Prostate gland (tissue), 2 donors: Measurements from ENCODE around the gene LMF2. TPM values are rescaled to one million over a fixed set of nuclear protein-coding genes. Genes with fewer than 3 reads are reported as not detected.

Experiments used
- DNase-seq: peaks from one replicate; pipeline ENCODE4 v3.0.0-alpha.2; 2019; ENCODE audit warnings: low spot score
- H3K27ac ChIP-seq, 2 donors: fragments of 200-600 bp; sonication (generic); 2 replicates each; pipeline ENCODE4 v1.5.1; 2017 to 2019
- H3K27me3 ChIP-seq: fragments of 200-600 bp; sonication (generic); replicated peaks from 2 replicates; pipeline ENCODE4 v1.5.1; 2019; ENCODE audit not compliant: insufficient read depth
- H3K36me3 ChIP-seq, 2 donors: fragments of 200-600 bp; sonication (generic); 1 replicate in 1 of 2; 2 replicates in 1 of 2; pipeline versions ENCODE4 v1.5.1 to v1.8.1; 2017 to 2019
- H3K4me1 ChIP-seq: fragments of 200-600 bp; sonication (generic); replicated peaks from 2 replicates; pipeline ENCODE4 v1.5.1; 2019
- H3K4me3 ChIP-seq, 2 donors: fragments of 200-600 bp; sonication (generic); 2 replicates each; pipeline ENCODE4 v1.5.1; 2017 to 2019
- H3K9me3 ChIP-seq: fragments of 200-600 bp; sonication (generic); 2 replicates; pipeline ENCODE4 v1.5.1; 2017
- POLR2A ChIP-seq: fragments of 450-650 bp; IDR thresholded peaks from one replicate; pipeline ENCODE4 v1.6.1; 2016; ENCODE audit warnings: antibody characterized with exemption, mild to moderate bottlenecking
- POLR2AphosphoS5 ChIP-seq: sonication (generic); formaldehyde crosslinking; IDR thresholded peaks from one replicate; pipeline ENCODE4 v1.6.1; 2017; ENCODE audit warnings: antibody characterized with exemption
- WGBS: methylation state at CpG from one replicate; pipeline ENCODE4 v1.1.5; 2018; 5-methylcytosine and 5-hydroxymethylcytosine counted together
- intact Hi-C: fragments of 100-400 bp; cut with DNase I; formaldehyde crosslinking; loops from one replicate; pipeline ENCODE4 v1.14.2; 2022
- total RNA-seq, 2 donors: library from RNA; depleted of rRNA; stranded (reverse); fragments of >200 nt; gene quantifications; one replicate each; pipeline ENCODE4 v1.1.0, GENCODE V29; 2016
- TF ChIP-seq, protein P1 (sequence below), 4 experiments: fragments of 200-600 bp in 2 of 4; fragments of 450-650 bp in 2 of 4; sonication (generic) in 2 of 4; IDR thresholded peaks; 1 replicate in 3 of 4; 2 replicates in 1 of 4; pipeline ENCODE4 v1.5.1; 2016 to 2019; ENCODE audit warnings: antibody characterized with exemption in 4 of 4, mild to moderate bottlenecking in 2 of 4, moderate library complexity in 2 of 4

Gene LMF2
- total RNA-seq, 2 donors from 2014 or later = 76.6 to 94.3 TPM

DNA sequence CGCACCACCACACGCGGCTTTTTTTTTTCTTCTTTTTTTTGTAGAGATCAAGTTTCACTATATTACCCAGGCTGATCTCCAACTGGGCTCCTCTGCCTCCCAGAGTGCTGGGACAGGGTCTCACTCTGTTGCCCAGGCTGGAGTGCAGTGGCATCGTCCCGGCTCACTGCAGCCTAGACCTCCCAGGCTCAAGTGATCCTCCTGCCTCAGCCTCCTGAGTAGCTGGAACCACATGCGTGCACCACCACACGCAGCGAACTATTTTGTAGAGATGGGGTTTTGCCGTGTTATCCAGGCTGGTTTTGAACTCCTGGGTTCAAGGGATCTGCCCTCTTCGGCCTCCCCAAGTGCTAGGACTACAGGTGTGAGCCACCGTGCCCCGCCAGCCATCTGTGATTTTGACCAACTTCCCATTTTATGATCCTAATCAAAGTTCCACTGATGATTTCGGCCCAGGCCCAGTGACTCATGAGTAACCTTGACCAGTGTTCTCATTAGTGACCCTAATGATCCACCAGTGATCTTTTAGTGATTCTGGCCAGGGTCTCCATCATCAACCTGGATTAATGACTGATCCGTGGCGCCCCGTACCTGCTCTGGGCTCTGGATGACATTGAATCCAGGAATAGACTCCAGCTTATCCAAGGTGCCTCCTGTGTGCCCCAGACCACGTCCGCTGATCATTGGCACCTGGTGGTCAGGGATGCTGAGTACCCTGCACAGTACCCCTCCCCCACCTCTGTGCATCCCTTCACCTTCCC, 20.6 kb upstream of the LMF2 start:
- Histone ChIP-seq H3K36me3 (peaks cover 0 to 5% of the 10 kb centered on the region in 2 donors), H3K27ac (peak overlapping the region in 1 of 2 donors; percentile 83), H3K27me3 (no peaks in the 10 kb centered on the region), H3K4me1 (peaks cover 15% of the 10 kb centered on the region), H3K4me3 (no peak overlapping the region), H3K9me3 (no peaks in the 10 kb centered on the region)
- intact Hi-C loops = no loop called here
- DNase-seq = no peak
- 92% methylated on average over 17 of the region's 18 CpGs for WGBS
- TF ChIP-seq POLR2AphosphoS5 (no peak), POLR2A (no peak)
- TF ChIP-seq, protein P1, sequence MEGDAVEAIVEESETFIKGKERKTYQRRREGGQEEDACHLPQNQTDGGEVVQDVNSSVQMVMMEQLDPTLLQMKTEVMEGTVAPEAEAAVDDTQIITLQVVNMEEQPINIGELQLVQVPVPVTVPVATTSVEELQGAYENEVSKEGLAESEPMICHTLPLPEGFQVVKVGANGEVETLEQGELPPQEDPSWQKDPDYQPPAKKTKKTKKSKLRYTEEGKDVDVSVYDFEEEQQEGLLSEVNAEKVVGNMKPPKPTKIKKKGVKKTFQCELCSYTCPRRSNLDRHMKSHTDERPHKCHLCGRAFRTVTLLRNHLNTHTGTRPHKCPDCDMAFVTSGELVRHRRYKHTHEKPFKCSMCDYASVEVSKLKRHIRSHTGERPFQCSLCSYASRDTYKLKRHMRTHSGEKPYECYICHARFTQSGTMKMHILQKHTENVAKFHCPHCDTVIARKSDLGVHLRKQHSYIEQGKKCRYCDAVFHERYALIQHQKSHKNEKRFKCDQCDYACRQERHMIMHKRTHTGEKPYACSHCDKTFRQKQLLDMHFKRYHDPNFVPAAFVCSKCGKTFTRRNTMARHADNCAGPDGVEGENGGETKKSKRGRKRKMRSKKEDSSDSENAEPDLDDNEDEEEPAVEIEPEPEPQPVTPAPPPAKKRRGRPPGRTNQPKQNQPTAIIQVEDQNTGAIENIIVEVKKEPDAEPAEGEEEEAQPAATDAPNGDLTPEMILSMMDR (IDR thresholded peaks at IDR 0.05) = no peak

DNA sequence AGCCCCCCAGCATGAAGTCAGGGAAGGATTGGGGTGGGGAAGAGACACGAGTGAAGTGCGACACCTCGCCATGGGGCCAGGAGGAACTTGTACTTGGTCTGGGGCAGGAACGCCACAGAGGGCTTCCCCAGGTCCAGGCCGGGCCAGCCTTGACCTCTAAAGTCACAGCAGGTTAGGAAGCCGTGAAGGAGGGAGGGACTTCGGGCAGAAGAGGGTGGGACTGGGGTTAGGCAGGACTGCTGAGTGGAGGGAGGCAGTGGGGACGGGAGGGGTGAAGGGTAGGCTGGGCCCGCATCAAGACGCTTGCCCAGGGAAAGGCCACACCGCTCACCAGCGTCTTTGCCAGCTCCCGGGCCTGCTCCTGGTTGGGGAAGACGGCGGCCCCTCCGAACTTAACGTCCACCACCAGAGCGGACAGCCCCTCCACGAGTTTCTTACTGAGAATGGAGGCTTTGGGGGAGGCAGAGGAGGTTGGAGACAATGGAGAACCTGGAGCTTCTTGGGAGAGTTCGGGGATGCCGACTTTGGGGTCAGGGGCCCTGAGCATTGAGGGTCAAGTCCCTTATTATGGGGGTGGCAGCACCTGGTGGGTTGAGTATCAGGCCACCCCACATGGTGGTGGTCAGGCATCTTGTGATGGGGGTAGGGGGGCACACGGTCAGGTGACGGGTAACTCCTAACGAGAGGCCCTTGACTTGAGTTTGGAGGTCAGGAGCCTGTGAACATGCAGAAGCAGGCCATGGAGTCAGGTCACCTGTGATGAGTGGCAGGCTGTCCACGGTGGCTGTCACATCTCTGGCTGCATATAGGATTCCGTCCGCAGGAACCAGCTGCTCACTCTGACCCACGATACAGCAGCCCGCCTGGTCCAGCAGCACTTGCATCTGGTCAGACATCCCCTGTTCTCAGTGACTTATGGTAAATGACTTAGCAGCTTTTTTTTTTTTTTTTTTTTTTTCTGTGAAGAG, 19.6 kb upstream of the LMF2 start:
- Histone ChIP-seq H3K27ac (peak overlapping the region; percentile 87 to 92), H3K4me3 (peak overlapping the region; percentile 59 to 82), H3K27me3 (no peaks in the 10 kb centered on the region), H3K4me1 (peaks cover 11% of the 10 kb centered on the region), H3K36me3 (peaks cover 0 to 5% of the 10 kb centered on the region in 2 donors), H3K9me3 (no peaks in the 10 kb centered on the region)
- no peak for TF ChIP-seq POLR2AphosphoS5
- TF ChIP-seq, protein P1 (IDR thresholded peaks at IDR 0.05) = no peak
- TF ChIP-seq POLR2A = no peak
- intact Hi-C loops = no loop called here
- DNase-seq = no peak
- WGBS = 69% methylated on average over 29 of the region's 29 CpGs

DNA sequence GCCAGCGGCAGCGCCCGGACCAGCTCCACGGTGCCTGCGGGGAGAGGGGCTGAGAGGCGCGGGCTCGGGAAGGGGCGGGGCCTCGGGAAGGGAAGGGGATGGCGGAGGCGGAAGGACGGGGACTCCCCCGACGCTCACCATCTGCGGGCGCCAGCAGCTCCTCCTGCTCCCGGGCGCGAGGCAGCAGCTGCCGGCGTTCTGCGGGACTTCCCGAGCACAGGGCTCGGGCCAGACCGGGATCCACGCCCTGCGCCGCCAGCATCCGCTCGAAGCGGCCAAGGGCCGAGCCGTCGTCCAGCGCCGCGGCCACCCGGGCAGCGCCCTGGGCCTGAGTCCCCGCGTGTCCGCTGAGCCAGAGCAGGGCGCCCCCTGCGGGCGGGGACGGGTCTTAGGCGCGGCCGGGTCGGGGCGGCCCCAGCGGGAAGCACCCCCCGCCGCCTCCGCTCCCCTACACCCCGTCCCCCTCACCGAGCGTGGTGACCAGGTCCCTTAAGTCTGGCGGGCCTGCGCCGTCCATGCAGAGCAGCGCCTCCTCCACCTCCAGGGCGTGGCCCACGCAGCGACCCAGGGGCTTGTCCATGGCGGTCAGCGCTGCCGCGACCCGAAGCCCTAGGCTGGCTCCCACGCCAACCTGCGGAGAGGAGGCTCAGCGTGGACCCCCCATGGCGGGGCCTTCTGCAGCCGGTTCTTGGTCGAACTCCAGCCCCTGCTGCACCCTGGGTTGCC, 18.8 kb upstream of the LMF2 start:
- Histone ChIP-seq H3K27ac (peak overlapping the region; percentile 87 to 92), H3K4me1 (peaks cover 11% of the 10 kb centered on the region), H3K27me3 (no peaks in the 10 kb centered on the region), H3K36me3 (peaks cover 0 to 5% of the 10 kb centered on the region in 2 donors), H3K9me3 (no peaks in the 10 kb centered on the region), H3K4me3 (peak overlapping the region; percentile 59 to 82)
- DNase-seq = peak; percentile 66
- 2% methylated on average over 62 of the region's 77 CpGs for WGBS
- intact Hi-C loops = no loop called here
- TF ChIP-seq POLR2A (peak; percentile 58), POLR2AphosphoS5 (no peak)
- TF ChIP-seq, protein P1 (IDR thresholded peaks at IDR 0.05) = peak; percentile 35 to 73 (median 54)

DNA sequence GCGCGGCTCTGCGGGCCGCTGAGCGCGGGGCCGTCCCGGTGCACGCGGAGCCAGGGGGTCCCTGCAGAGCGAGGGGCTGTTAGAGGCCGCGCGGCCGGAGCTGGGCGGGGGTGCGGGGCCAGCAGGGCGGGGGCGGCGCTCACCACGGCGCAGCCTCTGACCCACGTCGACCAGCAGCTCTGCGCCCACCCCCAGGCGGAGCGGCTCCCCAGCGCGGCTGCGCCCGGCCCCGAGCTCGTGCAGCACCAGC, 18.3 kb upstream of the LMF2 start:
- WGBS = 0% methylated on average over 11 of the region's 33 CpGs
- H3K27me3 ChIP-seq = no peaks in the 10 kb centered on the region
- peaks cover 0 to 5% of the 10 kb centered on the region in 2 donors for H3K36me3 ChIP-seq
- H3K27ac ChIP-seq = peak overlapping the region; percentile 87 to 92
- DNase-seq = no peak
- H3K9me3 ChIP-seq = no peaks in the 10 kb centered on the region
- TF ChIP-seq, protein P1 (IDR thresholded peaks at IDR 0.05) = peak in 1 of 4 experiments; percentile 36
- TF ChIP-seq POLR2A = no peak
- TF ChIP-seq POLR2AphosphoS5 = no peak
- intact Hi-C loops = no loop called here
- H3K4me1 ChIP-seq = peaks cover 7% of the 10 kb centered on the region
- H3K4me3 ChIP-seq = peak overlapping the region; percentile 59 to 82
